HG03442 (cell line): Measurements from ENCODE around the gene ZNF786.
"Not testable (repeated sequence)": the region's sequence is repeated elsewhere in the genome, so short reads cannot be mapped to it uniquely, and the experiment has no call there.

Source experiments
- ATAC-seq: cut with Tn5 transposase; IDR thresholded peaks from one replicate; pipeline ENCODE4 v1.9.1; 2021; ENCODE audit warnings: mild to moderate bottlenecking, moderate library complexity; ENCODE audit not compliant: unreplicated experiment

The ZNF786 gene

DNA sequence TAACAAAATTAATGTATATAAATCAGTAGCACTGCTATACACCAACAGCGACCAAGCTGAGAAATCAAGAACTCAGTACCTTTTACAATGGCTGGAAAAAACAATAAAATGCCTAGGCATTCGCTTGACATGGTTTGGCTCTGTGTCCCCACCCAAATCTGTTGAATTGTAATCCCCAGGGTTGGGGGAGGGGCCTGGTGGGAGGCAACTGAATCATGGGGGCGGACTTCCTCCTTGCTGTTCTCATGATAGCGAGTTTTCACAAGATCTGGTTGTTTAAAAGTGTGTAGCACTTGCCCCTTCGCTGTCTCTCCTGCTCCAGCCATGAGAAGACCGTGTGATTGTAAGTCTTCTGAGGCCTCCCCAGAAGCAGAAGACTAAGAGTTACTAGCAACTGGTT is 8.6 kb downstream of the ZNF786 start:
- no peak for ATAC-seq

DNA sequence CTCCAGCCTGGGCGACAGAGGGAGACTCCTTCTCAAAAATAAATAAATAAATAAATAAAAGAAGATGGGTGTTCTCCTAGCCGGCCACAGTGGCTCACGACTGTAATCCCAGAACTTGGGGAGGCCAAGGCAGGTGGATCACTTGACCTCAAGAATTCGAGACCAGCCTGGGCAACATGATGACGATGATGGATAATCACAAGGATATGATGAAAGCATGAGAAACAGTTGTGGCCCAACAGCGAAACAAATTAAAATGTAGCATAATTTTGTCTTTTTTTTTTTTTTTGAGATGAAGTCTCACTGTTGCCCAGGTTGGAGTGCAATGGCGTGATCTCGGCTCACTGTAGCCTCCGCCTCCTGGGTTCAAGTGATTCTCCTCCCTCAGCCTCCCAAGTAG is 12.9 kb downstream of the ZNF786 start:
- no peak for ATAC-seq

DNA sequence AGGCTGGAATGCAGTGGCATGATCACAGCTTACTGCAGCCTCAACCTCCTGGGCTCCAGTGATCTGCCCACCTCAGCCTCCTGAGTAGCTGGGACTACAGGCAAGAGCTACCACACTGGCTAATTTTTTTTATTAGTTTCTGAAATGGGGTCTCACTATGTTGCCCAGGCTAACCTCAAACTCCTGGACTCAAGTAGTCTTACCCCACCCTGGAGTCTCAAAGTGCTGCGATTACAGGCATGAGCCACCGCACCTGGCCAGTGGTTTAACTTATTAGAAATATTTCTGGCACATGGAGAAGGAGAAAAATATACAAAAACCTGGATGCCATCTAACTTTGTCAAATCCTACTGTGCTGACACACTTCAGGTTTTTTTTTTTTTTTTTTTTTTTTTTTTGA is 15.2 kb downstream of the ZNF786 start:
- no peak for ATAC-seq

DNA sequence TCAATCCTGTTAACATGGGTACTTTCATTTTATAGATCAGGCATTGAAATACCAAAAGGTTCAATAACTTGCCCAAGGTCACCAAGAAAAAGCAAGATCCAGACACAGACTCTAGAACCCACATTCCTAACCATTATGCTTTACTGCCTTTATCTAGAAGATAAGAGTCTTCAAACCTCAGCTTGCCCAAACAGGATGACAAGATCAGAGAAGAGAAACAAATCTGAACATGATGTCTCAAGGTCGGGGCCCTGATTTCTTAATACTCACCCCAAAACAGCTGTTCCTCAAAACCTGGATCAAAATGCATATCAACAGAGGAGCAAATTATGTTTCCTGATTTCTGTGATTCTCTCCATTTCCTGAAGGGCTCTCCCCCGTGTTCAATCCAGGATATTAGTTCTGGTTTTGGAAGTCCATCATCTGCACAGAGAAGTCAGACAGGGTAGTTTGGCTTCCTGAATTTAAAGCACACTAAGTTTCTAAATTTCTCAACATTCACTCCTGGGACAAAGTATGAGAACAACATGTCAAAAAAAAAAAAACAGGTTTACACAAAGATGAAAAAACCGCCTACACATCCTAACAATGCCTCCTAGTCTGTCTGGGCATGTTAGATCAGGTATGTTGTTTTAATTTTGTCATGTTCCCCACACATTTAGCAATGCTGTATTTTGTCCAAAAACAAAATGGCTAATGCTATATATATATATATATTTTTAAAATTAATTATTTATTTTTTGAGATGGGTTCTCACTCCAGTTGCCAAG is 16.2 kb downstream of the ZNF786 start:
- peak; percentile 42 for ATAC-seq

DNA sequence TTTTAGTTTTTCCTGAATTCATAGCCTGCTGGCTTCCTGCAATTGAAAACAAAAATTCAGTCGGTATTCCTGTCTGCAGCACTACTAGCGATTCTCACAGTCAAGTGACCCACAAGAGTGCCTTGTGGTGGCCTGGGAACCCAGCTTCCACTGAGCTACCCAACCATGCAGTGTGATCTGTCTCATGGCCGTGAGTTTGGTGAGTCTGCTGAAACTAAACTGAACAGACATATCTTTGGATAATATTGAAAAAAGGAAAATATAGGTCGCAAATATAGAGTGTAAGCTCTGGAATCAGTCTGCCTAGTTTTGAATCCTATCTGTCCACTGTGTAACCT is 18.1 kb downstream of the ZNF786 start:
- no peak for ATAC-seq

DNA sequence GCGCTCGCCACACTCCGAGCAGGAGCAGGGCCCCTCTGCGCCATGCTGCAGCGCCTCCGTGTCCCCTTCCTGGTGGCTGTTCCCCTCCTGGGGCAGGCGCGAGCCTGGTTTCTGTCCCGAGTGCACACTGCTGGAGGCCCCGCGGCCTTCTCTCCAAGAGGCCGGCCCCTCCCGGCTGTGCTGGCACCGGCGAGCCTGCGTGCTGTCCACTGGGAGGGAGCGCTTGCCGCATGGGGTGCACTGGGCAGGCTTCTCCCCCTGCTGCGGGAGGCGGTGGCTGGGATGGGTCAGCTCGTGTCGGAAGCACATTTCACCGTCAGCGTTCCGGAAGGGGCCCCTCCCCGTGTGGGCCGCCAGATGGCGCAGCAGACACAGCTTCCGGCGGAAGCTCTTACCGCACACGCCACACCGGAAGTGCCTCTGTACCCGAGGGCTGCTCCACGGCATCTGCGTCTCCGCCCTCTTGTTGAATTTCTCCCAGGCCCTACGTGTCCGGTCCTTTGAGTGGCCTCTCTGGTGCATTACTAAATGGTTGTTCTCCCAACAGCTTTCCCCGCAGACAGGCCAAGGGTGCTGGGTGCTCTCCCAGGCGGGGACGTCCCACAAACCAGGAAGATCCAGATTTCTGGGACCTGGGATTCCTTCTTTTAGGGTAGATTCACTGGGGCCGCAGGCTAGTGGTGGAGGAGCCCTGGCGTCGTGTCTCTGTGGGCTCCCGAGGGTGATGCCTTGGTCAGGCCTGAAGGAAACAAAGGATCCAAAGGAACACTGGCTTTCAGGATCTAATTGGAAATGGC is 18.7 kb downstream of the ZNF786 start:
- ATAC-seq: no peak

DNA sequence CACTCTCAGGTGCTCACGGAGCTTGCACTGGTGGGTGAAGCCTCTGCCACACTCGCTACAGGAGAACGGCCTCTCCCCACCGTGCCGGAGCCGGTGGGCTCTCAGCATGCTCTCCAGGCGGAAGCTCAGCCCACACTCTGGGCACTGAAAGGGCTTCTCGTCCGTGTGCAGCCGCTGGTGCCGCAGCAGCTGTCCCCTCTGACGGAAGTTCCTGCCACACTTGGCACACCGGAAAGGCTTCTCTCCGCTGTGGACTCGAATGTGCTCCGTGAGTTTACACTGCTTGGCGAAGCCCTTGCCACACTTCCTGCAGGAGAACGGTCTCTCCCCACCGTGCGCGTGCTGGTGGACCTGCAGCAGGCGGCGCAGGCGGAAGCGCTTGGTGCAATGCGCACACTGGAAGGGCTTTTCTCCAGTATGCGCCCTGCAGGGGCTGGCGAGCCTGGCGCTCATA is 19.3 kb downstream of the ZNF786 start:
- ATAC-seq: no peak

DNA sequence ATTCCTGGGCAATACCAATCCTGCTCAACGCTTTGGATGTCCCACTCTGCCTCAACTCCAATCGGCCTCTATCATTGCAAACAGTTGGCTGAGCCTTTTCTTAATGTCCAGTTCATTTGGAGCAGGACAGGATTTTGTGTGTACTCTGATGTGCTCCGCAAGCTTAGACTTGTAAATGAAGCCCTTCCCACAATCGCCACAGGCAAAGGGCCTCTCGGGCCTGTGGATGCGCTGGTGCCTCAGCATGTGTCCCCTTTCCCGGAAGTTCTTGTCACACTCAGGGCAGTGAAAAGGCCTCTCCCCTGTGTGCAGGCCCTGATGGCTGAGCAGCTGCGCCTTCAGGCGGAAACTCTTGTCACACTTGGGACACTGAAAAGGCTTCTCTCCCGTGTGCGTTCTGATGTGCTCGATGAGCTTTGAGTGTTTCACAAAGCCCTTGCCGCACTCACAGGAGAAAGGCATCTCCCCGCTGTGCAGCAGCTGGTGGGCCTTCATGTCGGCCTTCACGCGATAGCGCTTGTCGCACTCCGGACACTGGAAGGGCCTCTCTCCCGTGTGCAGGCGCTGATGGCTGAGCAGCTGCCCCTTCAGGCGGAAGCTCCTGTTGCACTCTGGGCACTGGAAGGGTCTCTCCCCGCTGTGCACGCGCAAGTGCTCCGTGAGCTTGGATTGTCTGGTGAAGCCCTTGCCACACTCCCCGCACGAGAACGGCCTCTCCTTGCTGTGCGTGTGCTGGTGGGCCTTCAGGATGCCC is 20.0 kb downstream of the ZNF786 start:
- no peak for ATAC-seq

DNA sequence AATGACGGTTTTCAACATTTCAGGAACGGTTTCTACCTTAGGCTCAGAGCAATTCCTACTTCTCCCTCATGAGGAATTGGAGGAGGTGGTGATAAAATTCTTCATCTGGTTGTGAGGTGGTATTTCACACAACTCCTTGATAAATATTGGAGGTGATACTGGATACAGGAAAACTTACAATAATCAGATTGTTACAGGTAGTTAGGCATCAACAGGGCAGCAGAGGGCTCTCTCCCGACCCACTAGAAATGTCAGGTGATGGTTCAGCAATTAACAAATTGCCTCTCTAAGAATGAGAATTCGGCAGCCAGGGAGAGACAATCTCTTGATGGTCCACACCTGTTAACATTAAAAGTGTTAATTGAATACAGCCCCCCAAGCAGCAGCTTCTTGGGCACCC is 22.6 kb downstream of the ZNF786 start:
- ATAC-seq: no peak

DNA sequence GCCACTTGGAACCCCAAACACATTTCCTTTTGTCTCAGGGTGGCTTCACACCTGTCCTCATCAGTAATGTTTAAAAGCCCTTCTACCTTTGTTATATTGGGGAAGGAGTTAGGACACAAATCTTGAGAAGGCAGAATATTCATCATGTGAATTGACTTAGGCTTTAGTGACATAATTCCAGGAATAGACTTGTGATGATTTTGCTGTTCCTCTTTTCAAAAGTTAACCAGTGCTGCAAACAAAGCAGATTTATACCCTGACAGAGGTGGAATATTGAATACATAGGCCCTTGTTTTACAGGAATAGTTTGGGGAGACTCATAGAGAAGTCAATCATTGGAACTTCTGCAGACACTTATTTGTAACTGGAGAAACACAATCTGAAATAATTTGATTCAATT is 27.0 kb downstream of the ZNF786 start:
- ATAC-seq: no peak

DNA sequence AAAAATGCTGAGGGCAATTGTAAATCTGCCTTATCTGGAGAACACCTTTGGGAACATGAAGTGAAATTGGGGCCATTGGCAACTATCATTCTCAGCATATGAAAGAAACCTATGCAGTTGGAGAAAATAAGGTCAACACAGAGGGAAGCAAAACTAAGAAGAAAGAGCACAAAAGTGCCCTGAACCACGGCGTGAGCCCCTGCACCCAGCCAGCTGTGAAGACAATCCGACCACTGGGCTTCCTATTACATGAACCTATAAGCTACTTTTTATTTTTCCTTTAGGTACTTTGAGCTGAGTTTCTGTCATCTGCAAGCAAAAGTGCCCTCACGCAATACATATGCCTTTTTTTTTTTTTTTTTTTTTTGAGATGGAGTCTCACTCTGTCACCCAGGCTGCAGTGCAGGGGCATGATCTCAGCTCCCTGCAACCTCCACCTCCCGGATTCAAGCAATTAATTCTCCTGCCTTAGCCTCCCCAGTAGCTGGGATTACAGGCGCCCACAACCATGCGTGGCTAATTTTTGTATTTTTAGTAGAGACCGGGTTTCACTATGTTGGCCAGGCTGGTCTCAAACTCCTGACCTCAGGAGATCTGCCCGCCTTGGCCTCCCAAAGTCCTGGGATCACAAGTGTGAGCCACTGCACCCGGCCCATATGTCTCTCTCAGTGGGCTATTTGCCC is 28.2 kb downstream of the ZNF786 start:
- not testable (repeated sequence) for ATAC-seq

DNA sequence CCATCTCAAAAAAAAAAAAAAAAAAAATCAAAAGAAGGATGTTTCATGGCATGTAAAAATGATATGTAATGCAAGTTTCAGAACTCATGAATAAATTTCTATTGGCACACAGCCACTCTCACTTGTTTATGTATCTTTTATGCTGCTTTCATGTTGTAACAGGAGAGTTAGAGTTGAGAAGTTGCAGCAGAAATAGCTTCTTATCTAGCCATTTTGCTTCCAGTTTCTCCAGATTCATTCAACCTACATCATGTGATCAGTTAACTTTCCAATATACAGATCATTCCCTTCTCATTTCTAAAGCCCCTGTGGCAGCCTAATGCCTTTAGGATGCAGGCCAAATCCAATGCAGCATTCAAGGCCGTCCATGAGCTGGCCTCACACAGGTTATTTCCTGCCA is 30.4 kb downstream of the ZNF786 start:
- no peak for ATAC-seq

DNA sequence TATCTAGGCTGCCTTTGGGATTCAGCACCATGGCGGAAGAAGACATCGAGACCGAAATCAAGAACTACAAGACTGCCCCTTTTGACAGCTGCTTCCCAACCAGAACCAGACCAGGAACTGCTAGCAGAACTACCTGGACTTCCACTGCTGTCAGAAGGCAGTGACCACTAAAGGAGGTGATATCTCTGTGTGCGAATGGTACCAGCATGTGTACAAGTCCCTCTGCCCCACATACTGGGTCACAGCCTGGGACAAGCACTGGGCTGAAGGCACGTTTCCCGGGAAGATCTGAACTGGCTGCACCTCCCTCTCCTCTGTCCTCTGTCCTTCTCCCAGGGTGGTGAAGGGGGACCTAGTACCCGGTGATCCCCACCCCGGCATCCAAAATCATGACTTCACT is 36.6 kb downstream of the ZNF786 start:
- ATAC-seq: no peak

DNA sequence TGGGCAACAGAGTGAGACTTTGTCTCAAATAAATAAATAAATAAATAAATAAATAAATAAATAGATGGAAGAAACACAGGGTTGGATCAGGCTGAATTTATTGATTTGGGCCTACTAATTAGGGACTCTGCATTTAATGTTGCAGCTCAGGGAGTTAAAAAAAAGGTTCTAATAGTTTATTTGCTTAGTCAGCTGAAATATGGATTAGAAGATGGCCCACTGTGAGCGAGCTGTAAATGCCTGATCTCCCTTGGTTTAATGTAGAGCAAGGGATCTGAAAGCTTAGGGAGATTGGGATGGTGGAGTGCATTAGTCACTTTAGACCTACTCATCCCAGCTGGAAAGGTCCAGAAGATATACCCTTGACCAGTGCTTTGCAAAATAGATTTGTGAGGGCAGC is 37.1 kb downstream of the ZNF786 start:
- ATAC-seq: no peak

DNA sequence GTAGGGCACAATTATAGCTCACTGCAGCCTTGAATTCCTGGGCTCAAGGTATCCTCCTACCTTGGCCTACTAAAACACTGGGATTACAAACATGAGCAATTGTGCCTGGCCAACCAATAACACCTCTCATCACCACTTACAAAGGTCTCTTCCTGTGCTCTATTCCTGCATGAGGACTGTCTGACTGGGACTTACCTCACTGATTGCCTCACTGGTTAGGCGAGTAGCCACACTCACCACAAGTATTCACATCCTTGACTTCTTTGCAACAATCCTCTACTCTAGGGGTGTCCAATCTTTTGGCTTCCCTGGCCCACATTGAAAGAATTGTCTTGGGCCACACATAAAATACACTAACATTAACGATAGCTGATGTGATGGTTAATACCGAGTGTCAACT is 39.6 kb downstream of the ZNF786 start:
- ATAC-seq: no peak

DNA sequence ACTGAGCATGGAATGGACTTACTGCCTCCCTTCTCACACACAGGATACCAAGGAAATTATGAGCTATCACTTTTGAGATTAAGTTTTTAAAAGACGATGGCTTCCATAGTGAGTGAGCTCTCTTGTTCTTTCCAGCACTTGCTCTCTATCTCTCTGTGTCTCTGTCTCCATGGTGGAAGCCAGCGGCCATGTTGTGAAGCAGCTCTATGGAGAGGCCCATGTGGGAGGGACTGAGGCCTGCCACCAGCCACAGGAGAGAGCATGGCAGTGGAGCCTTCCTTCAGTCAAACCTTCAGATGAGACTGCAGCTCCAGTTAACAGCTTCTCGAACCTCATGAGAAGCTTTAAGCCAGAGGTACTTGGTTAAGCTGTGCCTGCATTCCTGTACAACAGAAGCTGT is 41.7 kb downstream of the ZNF786 start:
- ATAC-seq: no peak

DNA sequence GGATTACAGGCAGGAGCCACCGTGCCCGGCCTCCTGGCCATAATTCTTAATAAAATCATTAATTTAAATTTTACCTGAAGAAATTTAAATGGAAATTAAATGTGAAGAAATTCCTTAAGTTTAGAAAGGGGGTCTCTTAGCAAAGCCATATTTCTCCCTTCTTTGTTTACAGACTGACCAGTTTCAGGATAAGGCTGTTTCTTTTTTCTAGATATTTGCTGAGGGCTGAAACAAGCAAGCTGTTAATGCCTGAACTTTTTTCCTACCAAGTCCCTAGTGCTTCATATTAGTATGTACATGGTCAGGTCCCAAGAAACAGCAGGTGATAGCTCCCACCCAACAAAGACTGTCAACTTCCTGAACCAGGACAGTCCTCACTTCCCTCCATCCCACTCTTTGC is 44.1 kb downstream of the ZNF786 start:
- no peak for ATAC-seq

DNA sequence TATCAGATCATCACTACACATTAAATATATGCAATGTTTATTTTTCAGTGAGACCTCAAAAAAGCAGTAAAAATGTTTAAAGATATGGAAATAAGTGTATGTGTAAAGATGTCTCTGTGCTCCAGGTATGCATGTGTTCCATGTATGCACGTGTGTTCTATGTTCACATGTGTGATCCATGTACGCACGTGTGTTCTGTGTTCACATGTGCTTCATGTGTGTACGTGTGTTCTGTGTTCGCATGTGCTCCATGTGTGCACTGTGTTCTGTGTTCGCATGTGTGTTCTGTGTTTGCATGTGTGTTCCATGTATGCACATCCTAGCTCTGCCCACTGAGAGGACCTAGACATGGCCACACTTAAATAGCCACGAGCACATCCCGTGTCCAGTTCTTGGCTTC is 46.6 kb downstream of the ZNF786 start:
- ATAC-seq: no peak

DNA sequence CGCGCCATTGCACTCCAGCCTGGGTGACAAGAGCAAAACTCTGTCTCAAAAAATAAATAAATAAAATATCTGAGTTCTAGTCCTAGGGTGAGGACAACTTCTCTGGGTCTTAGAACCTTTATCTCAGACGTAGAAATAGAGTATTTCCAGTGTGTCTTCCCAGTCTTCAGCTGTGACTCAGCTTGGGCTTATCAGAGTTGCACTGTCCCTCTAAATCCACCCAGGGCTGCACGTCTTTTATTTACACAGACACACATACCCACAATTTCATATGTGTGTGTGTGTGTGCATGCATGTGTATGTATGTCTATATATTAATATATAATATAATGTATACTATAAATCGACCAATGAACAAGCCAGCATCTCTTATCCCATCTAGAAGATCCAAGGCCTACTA is 49.2 kb downstream of the ZNF786 start:
- ATAC-seq: no peak

DNA sequence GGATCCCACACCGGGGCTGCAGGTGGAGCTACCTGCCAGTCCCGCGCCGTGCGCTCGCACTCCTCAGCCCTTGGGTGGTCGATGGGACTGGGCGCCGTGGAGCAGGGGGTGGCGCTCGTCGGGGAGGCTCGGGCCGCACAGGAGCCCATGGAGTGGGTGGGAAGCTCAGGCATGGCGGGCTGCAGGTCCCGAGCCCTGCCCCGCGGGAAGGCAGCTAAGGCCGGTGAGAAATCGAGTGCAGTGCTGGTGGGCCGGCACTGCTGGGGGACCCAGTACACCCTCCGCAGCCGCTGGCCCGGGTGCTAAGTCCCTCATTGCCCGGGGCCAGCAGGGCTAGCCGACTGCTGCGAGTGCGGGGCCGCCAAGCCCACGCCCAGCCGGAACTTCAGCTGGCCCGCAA is 51.9 kb downstream of the ZNF786 start:
- not testable (repeated sequence) for ATAC-seq

DNA sequence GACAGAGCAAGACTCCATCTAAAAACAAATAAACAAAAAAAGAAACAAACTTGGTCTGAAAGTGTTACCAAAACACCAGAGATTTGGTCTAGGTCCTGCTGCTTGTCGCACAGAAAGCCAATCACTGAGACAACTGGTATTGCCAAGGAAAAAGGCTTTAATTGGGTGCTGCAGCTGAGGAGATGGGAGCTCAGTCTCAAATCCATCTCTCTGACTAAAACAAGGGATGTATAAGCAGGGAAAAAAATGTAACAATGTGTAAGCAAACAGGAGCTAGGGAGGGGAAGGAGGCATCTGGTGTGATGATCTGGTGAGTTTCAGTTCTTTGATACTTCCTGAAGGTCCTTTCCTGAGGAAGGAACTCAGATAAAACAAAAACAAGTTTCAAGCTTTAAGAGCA is 53.8 kb downstream of the ZNF786 start:
- ATAC-seq: no peak
